A549 (cell line): ENCODE results near the gene GRK4. TPM values are rescaled to one million over a fixed set of nuclear protein-coding genes. Genes with fewer than 3 reads are reported as not detected.

Experiments
- ATAC-seq, 2 experiments: fragments of 200-7000 bp in 1 of 2; fragments of >200 bp in 1 of 2; cut with Nextera tagmentation in 1 of 2; cut with Tn5 transposase in 1 of 2; 3 replicates each; pipeline versions ENCODE4 v1.8.0 to v1.9.1; 2018 to 2020; ENCODE audit warnings: mild to moderate bottlenecking in 1 of 2, moderate library complexity in 1 of 2
- CTCF ChIA-PET: fragments of 300-600 bp; sonication (Branson Sonifier 250); formaldehyde crosslinking; extraction: SDS; loops from one replicate; lab custom pipeline; 2021; ENCODE audit warnings: antibody characterized with exemption, inconsistent platforms; lab: Yijun Ruan, JAX
- POLR2A ChIA-PET: fragments of 350-600 bp; formaldehyde crosslinking; extraction: SDS; loops from one replicate; lab custom pipeline; 2021; ENCODE audit warnings: antibody characterized with exemption, inconsistent platforms; lab: Yijun Ruan, JAX
- DNase-seq, 2 experiments: peaks; one replicate each; pipeline versions ENCODE4 v3.0.0 to v3.0.0-alpha.2; 2011 to 2016; ENCODE audit warnings: low read depth in 1 of 2, low spot score in 1 of 2
- FAIRE-seq: peaks from 2 replicates; lab custom pipeline; 2011; peaks lifted over from hg19 to GRCh38; lab: Jason Lieb, UNC
- H3K27ac ChIP-seq, 2 experiments: fragments of >200 bp; sonication (Bioruptor Twin); formaldehyde crosslinking; 3 replicates each; pipeline ENCODE4 v1.5.1; 2016 to 2017
- H3K4me1 ChIP-seq: fragments of >200 bp; sonication (Bioruptor Twin); formaldehyde crosslinking; 3 replicates; pipeline ENCODE4 v1.6.1; 2016
- H3K4me2 ChIP-seq: fragments of >200 bp; sonication (Bioruptor Twin); formaldehyde crosslinking; 3 replicates; pipeline ENCODE4 v1.6.1; 2016
- H3K4me3 ChIP-seq: fragments of >200 bp; sonication (Bioruptor Twin); formaldehyde crosslinking; 3 replicates; pipeline ENCODE4 v1.5.1; 2016
- H3K9me3 ChIP-seq: fragments of >200 bp; sonication (Bioruptor Twin); formaldehyde crosslinking; 3 replicates; pipeline ENCODE4 v1.6.1; 2016
- CBX2 ChIP-seq: fragments of 200-600 bp; sonication (generic); IDR thresholded peaks from 2 replicates; pipeline ENCODE4 v1.6.1; 2016; ENCODE audit warnings: low read depth, mild to moderate bottlenecking, borderline replicate concordance
- CEBPB ChIP-seq, 2 experiments: fragments of >200 bp in 1 of 2; sonication (Bioruptor Twin) in 1 of 2; formaldehyde crosslinking in 1 of 2; IDR thresholded peaks; 2 replicates each; pipeline ENCODE4 v1.6.1; 2012 to 2016
- CHD4 ChIP-seq: fragments of 200-600 bp; sonication (generic); IDR thresholded peaks from 2 replicates; pipeline ENCODE4 v1.6.1; 2016; ENCODE audit warnings: antibody characterized with exemption, mild to moderate bottlenecking, borderline replicate concordance
- EHF ChIP-seq: fragments of 250-450 bp; sonication (Bioruptor Pico); IDR thresholded peaks from 2 replicates; pipeline ENCODE4 v1.5.0; 2020; ENCODE audit warnings: mild to moderate bottlenecking
- EHMT2 ChIP-seq: fragments of 200-600 bp; sonication (generic); IDR thresholded peaks from 2 replicates; pipeline ENCODE4 v1.6.1; 2016; ENCODE audit warnings: antibody characterized with exemption, low read depth, mild to moderate bottlenecking, moderate library complexity
- EP300 ChIP-seq, 2 experiments: fragments of >200 bp; sonication (Bioruptor Twin); formaldehyde crosslinking; IDR thresholded peaks; 2 replicates in 1 of 2; 3 replicates in 1 of 2; pipeline ENCODE4 v1.6.1; 2016 to 2017
- ESRRA ChIP-seq: fragments of 150-350 bp; IDR thresholded peaks from 2 replicates; pipeline ENCODE4 v1.6.1; 2014; ENCODE audit warnings: mild to moderate bottlenecking, low read length, borderline replicate concordance
- FOSL2 ChIP-seq, 2 experiments: fragments of 450-650 bp in 1 of 2; fragments of >200 bp in 1 of 2; sonication (Bioruptor Twin) in 1 of 2; formaldehyde crosslinking; IDR thresholded peaks; 2 replicates each; pipeline versions ENCODE4 v1.5.0 to v1.6.1; 2016 to 2020; ENCODE audit warnings: mild to moderate bottlenecking in 1 of 2, moderate library complexity in 1 of 2
- FOXS1 ChIP-seq: fragments of 250-450 bp; sonication (Bioruptor Pico); IDR thresholded peaks from 2 replicates; pipeline ENCODE4 v1.5.0; 2020; ENCODE audit warnings: mild to moderate bottlenecking, moderate library complexity
- HDAC2 ChIP-seq: fragments of 200-600 bp; sonication (generic); IDR thresholded peaks from 2 replicates; pipeline ENCODE4 v1.6.1; 2016
- HEYL ChIP-seq: fragments of 250-450 bp; sonication (Bioruptor Pico); IDR thresholded peaks from 2 replicates; pipeline ENCODE4 v1.8.0; 2021; ENCODE audit warnings: mild to moderate bottlenecking, moderate library complexity
- HOXA7 ChIP-seq: fragments of 250-450 bp; sonication (Bioruptor Pico); IDR thresholded peaks from 2 replicates; pipeline ENCODE4 v1.5.0; 2020; ENCODE audit warnings: mild to moderate bottlenecking, moderate library complexity
- JUN ChIP-seq, 2 experiments: fragments of >200 bp; sonication (Bioruptor Twin); formaldehyde crosslinking; IDR thresholded peaks; 2 replicates in 1 of 2; 3 replicates in 1 of 2; pipeline ENCODE4 v1.6.1; 2016 to 2017
- JUNB ChIP-seq: fragments of >200 bp; sonication (Bioruptor Twin); formaldehyde crosslinking; IDR thresholded peaks from 2 replicates; pipeline ENCODE4 v1.6.1; 2016
- KDM5A ChIP-seq: fragments of 200-600 bp; sonication (generic); IDR thresholded peaks from 2 replicates; pipeline ENCODE4 v1.6.1; 2016; ENCODE audit warnings: antibody characterized with exemption, mild to moderate bottlenecking
- MAZ ChIP-seq: fragments of 150-350 bp; IDR thresholded peaks from 2 replicates; pipeline ENCODE4 v1.6.1; 2014; ENCODE audit warnings: antibody characterized with exemption, low read depth, low read length, borderline replicate concordance
- MYC ChIP-seq: IDR thresholded peaks from 2 replicates; pipeline ENCODE4 v1.6.1; 2012; ENCODE audit warnings: mild to moderate bottlenecking, inconsistent platforms, low read length, improper control_type of control experiment, borderline replicate concordance
- NFE2L2 ChIP-seq: fragments of 150-350 bp; conservative IDR thresholded peaks from 2 replicates; pipeline ENCODE4 v1.6.1; 2014; ENCODE audit warnings: low read length
- NR3C1 ChIP-seq: fragments of >200 bp; sonication (Bioruptor Twin); formaldehyde crosslinking; IDR thresholded peaks from 3 replicates; pipeline ENCODE4 v1.6.1; 2017
- PHF8 ChIP-seq: fragments of 200-600 bp; sonication (generic); IDR thresholded peaks from 2 replicates; pipeline ENCODE4 v1.6.1; 2016; ENCODE audit warnings: low read depth, mild to moderate bottlenecking, antibody characterized with exemption, moderate library complexity, borderline replicate concordance
- POLR2A ChIP-seq: IDR thresholded peaks from 2 replicates; pipeline ENCODE4 v1.6.1; 2012; ENCODE audit warnings: mild to moderate bottlenecking, low read length
- POLR2AphosphoS2 ChIP-seq: conservative IDR thresholded peaks from 2 replicates; pipeline ENCODE4 v1.6.1; 2012; ENCODE audit warnings: low read length, improper control_type of control experiment, inconsistent platforms
- RAD21 ChIP-seq, 2 experiments: fragments of >200 bp in 1 of 2; sonication (Bioruptor Twin) in 1 of 2; formaldehyde crosslinking in 1 of 2; IDR thresholded peaks in 1 of 2; conservative IDR thresholded peaks in 1 of 2; 2 replicates in 1 of 2; 3 replicates in 1 of 2; pipeline ENCODE4 v1.6.1; 2012 to 2018; ENCODE audit warnings: inconsistent platforms in 1 of 2
- RARB ChIP-seq: fragments of 250-450 bp; sonication (Bioruptor Pico); IDR thresholded peaks from 2 replicates; pipeline ENCODE4 v1.8.0; 2021; ENCODE audit warnings: mild to moderate bottlenecking, moderate library complexity
- RNF2 ChIP-seq: fragments of 200-600 bp; sonication (generic); IDR thresholded peaks from 2 replicates; pipeline ENCODE4 v1.6.1; 2016; ENCODE audit warnings: low read depth, mild to moderate bottlenecking, antibody characterized with exemption, moderate library complexity, borderline replicate concordance
- TP53 ChIP-seq: fragments of 250-450 bp; sonication (Bioruptor Pico); IDR thresholded peaks from 2 replicates; pipeline ENCODE4 v1.5.0; 2021; ENCODE audit warnings: mild to moderate bottlenecking, moderate library complexity
- ZFP36 ChIP-seq: fragments of 450-650 bp; IDR thresholded peaks from 2 replicates; pipeline ENCODE4 v1.6.1; 2014; ENCODE audit warnings: borderline replicate concordance; ENCODE audit not compliant: partially characterized antibody
- WGBS: methylation state at CpG from one replicate; pipeline ENCODE4 v1.1.6; 2017; ENCODE audit errors: missing lambda C conversion rate; 5-methylcytosine and 5-hydroxymethylcytosine counted together
- polyA plus RNA-seq, 4 experiments: library from polyadenylated mRNA; depleted of rRNA in 3 of 4; stranded (reverse); fragments of >200 nt; fragmentation: RNase III in 1 of 4; extraction: RNeasy Plus Mini Kit Qiagen cat#74134 plus additional on column Dnase treatment in 1 of 4; gene quantifications; 2 replicates in 3 of 4; 3 replicates in 1 of 4; pipeline ENCODE4 v1.2.3, GENCODE V29; 2011 to 2017
- TF ChIP-seq, protein P1 (sequence below): fragments of >200 bp; sonication (Bioruptor Twin); formaldehyde crosslinking; IDR thresholded peaks from 3 replicates; pipeline ENCODE4 v1.6.1; 2016
- TF ChIP-seq, protein P2 (sequence below): IDR thresholded peaks from 2 replicates; pipeline ENCODE4 v1.6.1; 2012

The GRK4 gene
- polyA plus RNA-seq, 2 of the 4 experiments (the other 2 are of a cell fraction): 0.76 to 0.96 TPM

DNA sequence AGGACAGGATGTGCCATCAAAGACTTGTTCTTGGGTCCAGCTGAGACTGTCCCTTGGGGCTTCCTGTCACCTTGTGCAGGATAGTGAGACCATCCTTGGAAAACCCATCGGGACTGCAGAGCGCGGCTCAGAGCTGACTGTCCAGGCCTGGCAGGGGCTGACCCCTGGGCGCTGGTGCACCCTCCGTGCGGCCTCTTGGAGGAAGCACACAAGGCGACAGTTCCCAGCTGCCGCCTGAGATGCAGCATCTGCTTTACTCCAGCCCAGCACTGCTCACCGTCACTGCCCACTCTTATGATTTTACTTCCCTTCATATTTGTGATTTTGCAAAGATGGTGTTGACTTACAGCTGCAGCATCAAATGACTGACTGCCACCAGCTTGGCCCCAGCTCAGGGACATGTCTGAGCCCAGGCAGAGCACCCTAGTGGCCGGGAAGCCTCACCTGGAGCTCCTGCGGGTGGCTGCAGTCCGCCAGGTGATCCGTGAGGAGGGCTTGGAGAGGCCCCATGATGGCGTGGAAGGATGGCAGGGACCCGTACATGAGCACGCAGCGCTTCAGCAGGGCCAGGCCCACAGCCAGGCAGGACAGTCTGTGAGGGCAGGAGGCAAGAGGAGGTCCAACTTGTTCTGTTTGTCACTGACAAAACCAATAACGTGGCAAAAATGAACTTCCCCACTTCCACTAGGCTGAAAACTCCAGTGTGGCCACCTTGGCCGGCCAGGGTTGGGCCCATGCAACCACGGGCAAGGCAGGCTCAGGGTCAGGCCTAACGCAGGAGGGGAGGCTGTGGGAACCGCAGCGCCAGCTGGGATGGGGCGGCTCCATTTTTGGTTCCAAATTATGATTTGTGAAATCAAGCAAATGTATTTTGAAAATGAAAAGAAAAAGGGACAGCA lies 22.0 kb upstream of the GRK4 start:
- H3K27ac ChIP-seq: no peak overlapping the region
- no peak for ATAC-seq
- peaks cover 14% of the 10 kb centered on the region for H3K4me1 ChIP-seq
- H3K9me3 ChIP-seq: no peaks in the 10 kb centered on the region
- H3K4me3 ChIP-seq: no peak overlapping the region
- FAIRE-seq: no peak
- no peak overlapping the region for H3K4me2 ChIP-seq
- TF ChIP-seq EHF (no peak), KDM5A (no peak), HEYL (CRISPR knock-in tag) (no peak), TP53 (CRISPR knock-in tag) (no peak), CEBPB (IDR thresholded peaks at IDR 0.05) (no peak), NFE2L2 (no peak), CBX2 (no peak), POLR2AphosphoS2 (no peak; the same call in 1 of the 2 replicates), ESRRA (no peak), RNF2 (no peak), MAZ (no peak), FOSL2 (IDR thresholded peaks at IDR 0.05) (no peak), FOSL2 (CRISPR knock-in tag; IDR thresholded peaks at IDR 0.05) (no peak), JUN (IDR thresholded peaks at IDR 0.05) (no peak), POLR2A (no peak), PHF8 (no peak)
- TF ChIP-seq, protein P1, sequence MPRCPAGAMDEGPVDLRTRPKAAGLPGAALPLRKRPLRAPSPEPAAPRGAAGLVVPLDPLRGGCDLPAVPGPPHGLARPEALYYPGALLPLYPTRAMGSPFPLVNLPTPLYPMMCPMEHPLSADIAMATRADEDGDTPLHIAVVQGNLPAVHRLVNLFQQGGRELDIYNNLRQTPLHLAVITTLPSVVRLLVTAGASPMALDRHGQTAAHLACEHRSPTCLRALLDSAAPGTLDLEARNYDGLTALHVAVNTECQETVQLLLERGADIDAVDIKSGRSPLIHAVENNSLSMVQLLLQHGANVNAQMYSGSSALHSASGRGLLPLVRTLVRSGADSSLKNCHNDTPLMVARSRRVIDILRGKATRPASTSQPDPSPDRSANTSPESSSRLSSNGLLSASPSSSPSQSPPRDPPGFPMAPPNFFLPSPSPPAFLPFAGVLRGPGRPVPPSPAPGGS: no peak
- TF ChIP-seq, protein P2, sequence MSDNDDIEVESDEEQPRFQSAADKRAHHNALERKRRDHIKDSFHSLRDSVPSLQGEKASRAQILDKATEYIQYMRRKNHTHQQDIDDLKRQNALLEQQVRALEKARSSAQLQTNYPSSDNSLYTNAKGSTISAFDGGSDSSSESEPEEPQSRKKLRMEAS: no peak
- CTCF ChIA-PET: interaction anchor here (0.7 to 1.1 kb wide), 2 partner anchors 12 to 126 kb away, joined by 3 to 5 read pairs; no protein-coding TSS in a partner anchor
- POLR2A ChIA-PET: no interaction called here
- WGBS: 98% methylated on average over 14 of the region's 24 CpGs
- no peak for DNase-seq

DNA sequence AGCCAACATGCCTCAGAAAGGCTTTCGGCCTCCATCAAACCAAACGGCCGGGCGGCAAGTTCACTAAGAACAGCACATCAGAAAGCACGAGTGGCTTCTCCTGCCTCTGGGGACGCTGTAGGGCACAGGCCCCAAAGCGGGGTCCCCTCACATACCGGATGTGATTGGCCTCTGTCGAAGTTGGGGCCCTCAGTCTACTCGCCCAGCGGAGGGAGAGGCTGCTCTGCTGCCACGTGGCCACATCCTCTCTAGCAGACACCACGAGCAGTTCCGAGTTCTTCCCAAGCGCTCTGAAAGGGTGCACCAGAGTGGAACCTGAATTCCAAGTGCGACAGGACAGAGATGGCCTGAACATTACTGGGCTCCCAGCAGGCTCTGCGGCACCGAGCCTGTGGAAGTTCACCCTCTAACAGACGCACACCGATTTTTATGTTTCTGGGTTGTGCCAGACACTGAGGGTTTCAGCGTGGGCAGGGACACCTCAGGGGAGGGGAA lies 21.3 kb upstream of the GRK4 start:
- ATAC-seq: no peak; a peak in 1 of 6 replicates
- ChIA-PET CTCF (no interaction called here), POLR2A (no interaction called here)

More for the DNA sequence above, 21.3 kb upstream of the GRK4 start:
- Histone ChIP-seq H3K4me3 (no peak overlapping the region), H3K27ac (no peak overlapping the region), H3K4me2 (no peak overlapping the region), H3K9me3 (no peaks in the 10 kb centered on the region), H3K4me1 (peaks cover 7% of the 10 kb centered on the region; the same call in 2 of the 3 replicates)
- TF ChIP-seq HDAC2: no peak
- no peak for TF ChIP-seq MAZ
- no peak for TF ChIP-seq FOXS1 (CRISPR knock-in tag)
- no peak for TF ChIP-seq CHD4
- TF ChIP-seq HOXA7 (CRISPR knock-in tag): no peak
- TF ChIP-seq RARB: no peak
- no peak for TF ChIP-seq NR3C1
- TF ChIP-seq ZFP36: no peak
- TF ChIP-seq JUNB: no peak
- TF ChIP-seq EP300 (IDR thresholded peaks at IDR 0.05): no peak
- no peak for TF ChIP-seq RAD21 (conservative IDR thresholded peaks at IDR 0.05 in 1 of 2, IDR thresholded peaks at IDR 0.05 in 1 of 2)
- TF ChIP-seq MYC: no peak
- TF ChIP-seq JUN (IDR thresholded peaks at IDR 0.05): no peak
- TF ChIP-seq EHMT2: no peak
- 95% methylated on average over 10 of the region's 21 CpGs for WGBS
- DNase-seq (no peak), FAIRE-seq (no peak)
